H54 (cell line): ENCODE measurements around the gene GAB3.
"Not testable (repeated sequence)": the region's sequence is repeated elsewhere in the genome, so short reads cannot be mapped to it uniquely, and the experiment has no call there.

Experiments used
- DNase-seq: peaks from one replicate; pipeline ENCODE4 v3.0.0; 2011; ENCODE audit warnings: low spot score, mixed read lengths; ENCODE audit not compliant: insufficient read length
- FAIRE-seq: peaks from 3 replicates; lab custom pipeline; 2011; peaks lifted over from hg19 to GRCh38; lab: Jason Lieb, UNC
- POLR2A ChIP-seq: IDR thresholded peaks from 2 replicates; pipeline ENCODE4 v1.6.1; 2011; ENCODE audit warnings: low read depth, mild to moderate bottlenecking, low read length

GAB3 gene

GRCh38 chrX:154653048-154653401 lies 97.9 kb downstream of the GAB3 start:
- DNase-seq (no peak), FAIRE-seq (no peak)
- no peak for TF ChIP-seq POLR2A

- FAIRE-seq, result no peak
- no peak for DNase-seq
Measured at GRCh38 chrX:154652311-154653047, 98.4 kb downstream of the GAB3 start.

GRCh38 chrX:154650221-154650510 lies 100.7 kb downstream of the GAB3 start:
- no peak for DNase-seq
- FAIRE-seq, result no peak
- TF ChIP-seq POLR2A, result no peak

More at GRCh38 chrX:154652311-154653047, 98.4 kb downstream of the GAB3 start:
- TF ChIP-seq POLR2A, result no peak

GRCh38 chrX:154649503-154650220 lies 101.2 kb downstream of the GAB3 start:
- FAIRE-seq, result no peak
- no peak for DNase-seq
- no peak for TF ChIP-seq POLR2A

GRCh38 chrX:154648931-154649330 lies 101.9 kb downstream of the GAB3 start:
- FAIRE-seq, result no peak
- TF ChIP-seq POLR2A, result no peak
- DNase-seq, result no peak

- FAIRE-seq, DNase-seq: not testable (repeated sequence)
Measured at GRCh38 chrX:154645745-154646378, 105.0 kb downstream of the GAB3 start.

- not testable (repeated sequence) for DNase-seq, FAIRE-seq
Measured at GRCh38 chrX:154643708-154644107, 107.2 kb downstream of the GAB3 start.

- not testable (repeated sequence) for FAIRE-seq, DNase-seq
Measured at GRCh38 chrX:154641740-154642139, 109.1 kb downstream of the GAB3 start.

GRCh38 chrX:154633661-154634060 lies 117.2 kb downstream of the GAB3 start:
- not testable (repeated sequence) for DNase-seq, FAIRE-seq

GRCh38 chrX:154630949-154631348 lies 119.9 kb downstream of the GAB3 start:
- DNase-seq, FAIRE-seq: not testable (repeated sequence)

GRCh38 chrX:154628960-154629359 lies 121.9 kb downstream of the GAB3 start:
- not testable (repeated sequence) for DNase-seq, FAIRE-seq
